GM21360 (cell line): ENCODE measurements around the gene KSR1.
"Not testable (repeated sequence)": the region's sequence is repeated elsewhere in the genome, so short reads cannot be mapped to it uniquely, and the experiment has no call there.

ENCODE experiments used
- ATAC-seq: cut with Tn5 transposase; IDR thresholded peaks from one replicate; pipeline ENCODE4 v1.9.1; 2021; ENCODE audit warnings: mild to moderate bottlenecking, moderate library complexity; ENCODE audit not compliant: unreplicated experiment

Gene KSR1

DNA sequence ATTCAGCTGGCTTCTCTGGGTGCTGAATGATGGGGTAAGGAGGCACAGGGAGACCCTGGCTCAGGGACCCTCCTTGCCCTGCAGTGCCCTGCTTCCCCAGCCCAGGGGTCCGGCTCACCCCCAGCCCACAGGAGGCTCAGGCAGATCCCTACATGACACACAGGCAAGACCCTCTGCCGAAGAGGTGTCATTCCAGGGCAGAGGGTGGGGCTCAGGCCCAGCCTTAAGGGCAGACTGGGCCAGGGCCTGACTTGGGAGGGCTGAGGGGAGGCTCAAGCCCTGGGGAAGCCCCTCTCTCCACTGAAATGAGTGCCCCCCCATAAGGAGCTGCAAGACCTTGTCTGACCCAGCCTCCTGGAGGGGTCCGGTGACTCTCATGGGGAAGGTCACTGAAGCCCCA is 30.3 kb upstream of the KSR1 start:
- ATAC-seq = no peak

DNA sequence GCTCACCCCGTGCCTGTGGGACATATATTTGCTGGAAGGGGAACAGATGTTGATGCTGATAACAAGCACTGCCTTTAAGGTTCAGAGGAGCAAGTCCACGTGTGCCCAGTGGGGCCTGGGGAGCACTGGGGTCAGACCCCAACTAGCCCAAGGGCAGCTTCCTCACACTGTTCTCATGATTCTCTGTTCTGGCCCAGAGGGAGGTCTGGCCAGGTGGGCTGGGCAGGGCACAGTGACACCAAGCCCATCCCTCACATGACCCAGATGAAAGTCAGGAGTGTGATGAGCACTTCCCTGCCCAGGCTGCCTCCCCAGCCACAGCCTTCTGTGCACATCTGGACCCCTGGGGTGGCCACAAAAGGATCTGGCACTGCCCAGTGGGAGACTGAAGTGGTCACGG is 29.8 kb upstream of the KSR1 start:
- ATAC-seq = not testable (repeated sequence)

DNA sequence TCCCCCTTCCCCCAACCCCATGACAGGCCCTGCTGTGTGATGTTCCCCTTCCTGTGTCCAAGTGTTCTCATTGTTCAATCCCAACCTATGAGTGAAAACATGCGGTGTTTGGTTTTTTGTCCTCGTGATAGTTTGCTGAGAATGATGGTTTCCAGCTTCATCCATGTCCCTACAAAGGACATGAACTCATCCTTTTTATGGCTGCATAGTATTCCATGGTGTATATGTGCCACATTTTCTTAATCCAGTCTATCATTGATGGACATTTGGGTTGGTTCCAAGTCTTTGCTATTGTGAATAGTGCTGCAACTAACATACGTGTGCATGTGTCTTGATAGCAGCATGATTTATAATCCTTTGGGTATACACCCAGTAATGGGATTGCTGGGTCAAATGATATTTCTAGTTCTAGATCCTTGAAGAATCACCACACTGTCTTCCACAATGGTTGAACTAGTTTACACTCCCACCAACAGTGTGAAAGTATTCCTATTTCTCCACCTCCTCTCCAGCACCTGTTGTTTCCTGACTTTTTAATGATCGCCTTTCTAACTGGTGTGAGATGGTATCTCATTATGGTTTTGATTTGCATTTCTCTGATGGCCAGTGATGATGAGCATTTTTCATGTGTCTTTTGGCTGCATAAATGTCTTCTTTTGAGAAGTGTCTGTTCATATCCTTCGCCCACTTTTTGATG is 28.9 kb upstream of the KSR1 start:
- ATAC-seq = not testable (repeated sequence)

DNA sequence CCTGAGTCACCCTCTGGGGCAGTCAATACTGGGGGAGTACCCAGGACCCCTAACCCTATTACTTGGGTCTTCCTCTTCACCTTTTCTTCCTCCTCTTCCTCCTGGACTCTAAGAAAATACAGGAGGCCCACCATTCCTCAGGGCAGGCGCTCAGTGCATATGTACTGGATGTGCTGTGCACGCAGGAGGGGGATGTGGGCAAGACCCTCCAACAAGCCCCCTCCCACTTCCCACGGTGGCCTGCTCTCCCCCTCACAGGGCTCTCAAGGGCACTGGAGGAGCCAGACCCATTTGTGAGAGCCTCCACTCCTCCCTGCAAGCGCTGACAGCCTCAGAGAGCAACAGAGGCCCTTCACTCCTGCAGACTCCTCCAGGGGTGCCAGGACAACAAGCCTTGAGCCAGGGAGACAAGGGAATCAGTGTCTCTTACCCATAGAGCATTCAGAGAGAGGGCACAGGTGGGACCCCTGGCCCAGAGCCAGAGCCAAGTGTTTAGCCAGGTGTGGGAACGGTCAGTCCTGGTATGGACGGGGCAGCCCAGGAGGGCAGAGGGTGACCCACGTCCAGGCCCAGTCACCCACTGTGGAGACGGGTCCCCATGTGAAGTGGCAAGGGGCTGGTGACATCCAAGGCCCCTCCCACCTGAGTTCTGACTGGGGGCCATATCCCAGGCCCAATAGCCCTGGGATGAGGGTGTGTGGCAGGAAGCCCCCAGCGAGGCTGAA is 27.3 kb upstream of the KSR1 start:
- ATAC-seq = no peak

GRCh38 chr17:27429666-27430382 is 26.4 kb upstream of the KSR1 start:
- ATAC-seq = no peak

DNA sequence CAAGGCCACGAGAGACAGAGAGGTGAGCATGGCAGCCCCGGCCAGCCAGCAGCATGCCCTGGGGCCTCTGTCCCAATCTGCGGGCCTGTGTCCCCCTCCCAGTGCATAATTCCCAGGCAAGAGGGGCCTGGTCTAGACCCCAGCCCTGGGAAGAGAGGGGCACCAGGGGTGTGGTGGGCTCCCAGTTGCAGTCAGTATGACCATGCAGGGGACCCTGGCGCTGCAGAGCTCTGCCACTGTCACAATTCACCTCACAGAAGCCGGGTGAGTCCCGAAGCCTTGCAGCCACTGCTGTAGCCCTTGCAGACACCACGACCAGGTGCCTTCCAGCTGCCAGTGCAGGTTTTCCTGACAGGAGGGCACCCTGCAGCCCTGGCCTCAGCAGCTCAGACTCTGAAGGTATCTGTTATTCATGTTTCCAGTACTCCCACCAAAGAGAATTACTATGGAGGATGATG is 25.8 kb upstream of the KSR1 start:
- no peak for ATAC-seq

GRCh38 chr17:27430882-27431491 is 25.3 kb upstream of the KSR1 start:
- no peak for ATAC-seq

- no peak for ATAC-seq
Observed at GRCh38 chr17:27433521-27433920, 22.7 kb upstream of the KSR1 start.

DNA sequence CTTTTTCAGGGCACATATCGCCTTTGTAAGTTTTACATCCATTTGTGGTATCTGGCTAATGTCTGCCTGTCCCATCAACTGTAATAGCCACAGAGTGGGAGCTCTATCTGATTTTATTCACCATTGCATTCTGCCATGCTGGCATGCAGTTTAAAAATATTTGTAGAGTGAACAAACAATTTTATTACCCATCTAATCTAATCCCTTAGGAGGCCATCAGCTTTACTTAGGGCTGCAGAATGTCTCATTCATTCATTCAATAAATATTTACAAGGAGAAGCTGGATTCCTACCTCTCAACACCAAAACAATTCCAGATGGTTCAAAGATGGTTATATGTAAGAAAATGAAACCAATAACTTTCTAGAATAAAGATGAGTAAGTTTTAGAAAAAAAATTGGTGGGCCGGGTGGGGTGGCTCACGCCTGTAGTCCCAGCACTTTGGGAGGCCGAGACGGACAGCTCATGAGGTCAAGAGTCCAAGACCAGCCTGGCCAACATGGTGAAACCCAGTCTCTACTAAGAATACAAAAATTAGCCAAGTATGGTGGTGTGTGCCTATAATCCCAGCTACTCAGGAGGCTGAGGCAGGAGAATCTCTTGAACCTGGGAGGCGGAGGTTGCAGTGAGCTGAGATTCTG is 20.7 kb upstream of the KSR1 start:
- not testable (repeated sequence) for ATAC-seq

- no peak for ATAC-seq
Observed at GRCh38 chr17:27438348-27438998, 17.8 kb upstream of the KSR1 start.

- ATAC-seq = no peak
Observed at GRCh38 chr17:27439342-27439741, 16.9 kb upstream of the KSR1 start.

DNA sequence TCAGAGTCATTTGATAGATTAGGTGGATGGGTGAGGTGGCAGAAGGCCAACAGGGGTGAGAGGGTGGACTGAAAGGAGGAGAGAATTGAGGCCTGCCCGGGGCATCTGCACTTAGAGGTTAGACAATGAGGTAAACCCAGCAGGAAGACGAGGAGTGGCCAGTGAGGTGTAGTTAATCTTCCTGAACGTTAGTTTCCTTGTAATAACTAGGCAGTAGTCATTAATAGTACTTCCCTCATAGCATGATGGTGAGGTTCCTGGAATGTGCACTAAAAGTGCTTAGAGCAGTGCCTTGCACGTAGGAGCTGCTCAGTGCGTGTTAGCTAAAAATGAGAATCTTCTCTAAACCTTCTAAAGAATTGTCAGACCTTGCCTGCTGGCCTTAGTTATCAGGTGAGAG is 13.5 kb upstream of the KSR1 start:
- ATAC-seq = no peak

GRCh38 chr17:27443491-27443890 is 12.8 kb upstream of the KSR1 start:
- ATAC-seq = no peak

GRCh38 chr17:27445971-27446370 is 10.3 kb upstream of the KSR1 start:
- no peak for ATAC-seq

GRCh38 chr17:27446569-27447301 is 9.5 kb upstream of the KSR1 start:
- ATAC-seq = no peak

DNA sequence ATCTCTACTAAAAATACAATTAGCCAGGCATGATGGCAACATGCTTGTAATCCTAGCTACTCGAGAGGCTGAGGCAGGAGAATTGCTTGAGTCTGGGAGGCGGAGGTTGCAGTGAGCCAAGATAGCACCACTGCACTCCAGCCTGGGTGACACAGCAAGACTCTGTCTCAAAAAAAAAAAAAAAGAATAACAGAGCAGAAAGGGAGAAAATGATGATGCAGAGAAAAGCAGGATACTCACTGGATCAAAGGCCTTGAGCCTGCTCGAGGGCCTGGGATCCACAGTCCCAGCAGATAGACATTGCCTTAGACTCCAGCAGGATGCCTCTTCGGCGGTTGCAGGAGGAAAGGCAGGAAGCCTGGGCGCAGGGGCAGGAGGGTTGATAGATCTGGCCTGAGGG is 7.7 kb upstream of the KSR1 start:
- ATAC-seq = not testable (repeated sequence)

- ATAC-seq = no peak
Observed at GRCh38 chr17:27449541-27449940, 6.7 kb upstream of the KSR1 start.

- ATAC-seq = no peak
Observed at GRCh38 chr17:27449988-27450387, 6.3 kb upstream of the KSR1 start.

GRCh38 chr17:27450416-27450815 is 5.8 kb upstream of the KSR1 start:
- no peak for ATAC-seq

DNA sequence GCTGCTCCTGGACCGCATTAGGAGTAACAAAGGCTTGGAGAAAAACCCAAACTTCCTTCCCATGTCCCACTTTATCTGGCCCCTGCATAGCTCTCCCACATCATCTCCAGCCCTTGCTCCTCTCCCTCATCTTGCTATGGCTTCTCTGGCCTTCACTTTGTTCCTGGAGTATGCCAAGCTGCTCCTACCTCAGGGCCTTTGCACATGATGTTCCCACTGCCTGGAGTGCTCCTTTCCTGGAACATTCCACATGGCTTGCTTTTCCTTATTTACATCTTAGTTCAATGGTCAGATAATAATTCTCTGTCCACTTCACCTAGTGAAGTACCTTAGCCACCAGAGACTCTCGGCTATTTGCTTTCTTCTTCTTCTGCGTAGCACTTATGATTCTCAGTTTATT is 4.3 kb upstream of the KSR1 start:
- no peak for ATAC-seq
